ENCODE measurements around the gene USH2A.

Gene USH2A

GRCh38 chr1:215617979-215618378 lies 805.3 kb downstream of the USH2A start:
- no peak for DNase-seq

GRCh38 chr1:215612391-215612790 lies 810.9 kb downstream of the USH2A start:
- no peak for DNase-seq

GRCh38 chr1:215608646-215609045 lies 814.6 kb downstream of the USH2A start:
- DNase-seq = no peak

GRCh38 chr1:215607412-215607811 lies 815.8 kb downstream of the USH2A start:
- no peak for DNase-seq

- DNase-seq = no peak
These were observed 816.6 kb downstream of the USH2A start for GRCh38 chr1:215606564-215607168.

- no peak for DNase-seq
These were observed 817.2 kb downstream of the USH2A start for GRCh38 chr1:215606036-215606435.

- no peak for DNase-seq
These were observed 818.1 kb downstream of the USH2A start for GRCh38 chr1:215605011-215605621.

- no peak for DNase-seq
These were observed 819.9 kb downstream of the USH2A start for GRCh38 chr1:215603319-215603718.

- no peak for DNase-seq
These were observed 822.0 kb downstream of the USH2A start for GRCh38 chr1:215601276-215601675.

GRCh38 chr1:215600867-215601266 lies 822.4 kb downstream of the USH2A start:
- no peak for DNase-seq

GRCh38 chr1:215600258-215600792 lies 822.9 kb downstream of the USH2A start:
- no peak for DNase-seq

GRCh38 chr1:215599418-215600074 lies 823.7 kb downstream of the USH2A start:
- DNase-seq = no peak

- DNase-seq = no peak
These were observed 825.3 kb downstream of the USH2A start for GRCh38 chr1:215597961-215598360.

- DNase-seq = no peak
These were observed 828.0 kb downstream of the USH2A start for GRCh38 chr1:215595231-215595630.

- no peak for DNase-seq
These were observed 828.6 kb downstream of the USH2A start for GRCh38 chr1:215594640-215595039.

- DNase-seq = no peak
These were observed 832.3 kb downstream of the USH2A start for GRCh38 chr1:215590779-215591491.

GRCh38 chr1:215589650-215590435 lies 833.4 kb downstream of the USH2A start:
- no peak for DNase-seq

GRCh38 chr1:215584389-215584788 lies 838.9 kb downstream of the USH2A start:
- no peak for DNase-seq

GRCh38 chr1:215583185-215583749 lies 840.0 kb downstream of the USH2A start:
- DNase-seq = no peak

GRCh38 chr1:215581896-215582295 lies 841.4 kb downstream of the USH2A start:
- DNase-seq = no peak

All from NCI-H524 treated with DMSO at 0.1 percent for 48 hours (cell line).